HepG2 (cell line): ENCODE measurements around the gene CMTR2. TPM values are rescaled to one million over a fixed set of nuclear protein-coding genes. Genes with fewer than 3 reads are reported as not detected.

Experiments used
- BHLHE40 ChIP-seq: IDR thresholded peaks from 2 replicates; pipeline ENCODE4 v1.6.1; 2011; ENCODE audit warnings: low read length, improper control_type of control experiment
- CTCF ChIP-seq: sonication (generic); formaldehyde crosslinking; IDR thresholded peaks from 2 replicates; pipeline ENCODE4 v1.5.0; 2020; ENCODE audit warnings: mild to moderate bottlenecking, missing genetic modification reagents, moderate library complexity
- DBP ChIP-seq: sonication (generic); formaldehyde crosslinking; IDR thresholded peaks from 2 replicates; pipeline ENCODE4 v1.4.0; 2020; ENCODE audit warnings: missing genetic modification reagents; ENCODE audit errors: not compliant biosample characterization
- DMAP1 ChIP-seq: IDR thresholded peaks from 2 replicates; pipeline ENCODE4 v1.6.1; 2016
- IKZF1 ChIP-seq: fragments of 450-650 bp; IDR thresholded peaks from 2 replicates; pipeline ENCODE4 v1.7.1; 2016
- IKZF5 ChIP-seq: IDR thresholded peaks from 2 replicates; pipeline ENCODE4 v1.6.1; 2018; ENCODE audit warnings: missing genetic modification reagents, mild to moderate bottlenecking, missing compliant biosample characterization
- KAT2B ChIP-seq: fragments of 150-350 bp; IDR thresholded peaks from 2 replicates; pipeline ENCODE4 v1.6.1; 2014; ENCODE audit warnings: low read depth, low read length, borderline replicate concordance
- KDM2A ChIP-seq: sonication (generic); formaldehyde crosslinking; IDR thresholded peaks from 2 replicates; pipeline ENCODE4 v1.4.0; 2020; ENCODE audit warnings: low read depth, missing genetic modification reagents, borderline replicate concordance
- MEF2D ChIP-seq: sonication (generic); formaldehyde crosslinking; IDR thresholded peaks from 2 replicates; pipeline ENCODE4 v1.5.1; 2020; ENCODE audit warnings: mild to moderate bottlenecking, missing genetic modification reagents
- TRAFD1 ChIP-seq: sonication (generic); formaldehyde crosslinking; IDR thresholded peaks from 2 replicates; pipeline ENCODE4 v1.5.1; 2020; ENCODE audit warnings: missing genetic modification reagents, mild to moderate bottlenecking, borderline replicate concordance
- ZKSCAN5 ChIP-seq: sonication (generic); formaldehyde crosslinking; IDR thresholded peaks from 2 replicates; pipeline ENCODE4 v1.5.1; 2020; ENCODE audit warnings: mild to moderate bottlenecking, missing genetic modification reagents
- ZNF10 ChIP-seq: sonication (generic); formaldehyde crosslinking; IDR thresholded peaks from 2 replicates; pipeline ENCODE4 v1.4.0; 2020; ENCODE audit warnings: mild to moderate bottlenecking, low read depth, missing genetic modification reagents, borderline replicate concordance
- ZNF143 ChIP-seq: sonication (generic); formaldehyde crosslinking; IDR thresholded peaks from 2 replicates; pipeline ENCODE4 v1.4.0; 2020; ENCODE audit warnings: missing genetic modification reagents
- ZNF597 ChIP-seq: sonication (generic); formaldehyde crosslinking; IDR thresholded peaks from 2 replicates; pipeline ENCODE4 v1.5.0; 2020; ENCODE audit warnings: missing genetic modification reagents
- ZNF687 ChIP-seq: sonication (generic); formaldehyde crosslinking; IDR thresholded peaks from 2 replicates; pipeline ENCODE4 v1.5.1; 2020; ENCODE audit warnings: mild to moderate bottlenecking, missing genetic modification reagents, moderate library complexity
- ZNF790 ChIP-seq: sonication (generic); formaldehyde crosslinking; IDR thresholded peaks from 2 replicates; pipeline ENCODE4 v1.8.0; 2022; ENCODE audit warnings: missing genetic modification reagents, mild to moderate bottlenecking, borderline replicate concordance
- ZNF839 ChIP-seq: sonication (generic); formaldehyde crosslinking; IDR thresholded peaks from 2 replicates; pipeline ENCODE4 v1.4.0; 2020; ENCODE audit warnings: missing genetic modification reagents, mild to moderate bottlenecking, borderline replicate concordance
- polyA plus RNA-seq, 8 experiments: library from polyadenylated mRNA; depleted of rRNA in 3 of 8; stranded (reverse) in 7 of 8; unstranded in 1 of 8; fragments of >200 nt; fragmentation: Illumina TruSeq in 4 of 8; extraction: Trizol in 4 of 8; gene quantifications; 2 replicates each; pipeline versions ENCODE4 v1.2.1 to v1.2.3, GENCODE V29; 2011 to 2016; ENCODE audit warnings: low read depth in 4 of 8, missing spikeins in 1 of 8, mixed read lengths in 1 of 8; ENCODE audit not compliant: insufficient read depth in 1 of 8
- total RNA-seq, 5 experiments: library from RNA; depleted of rRNA; stranded (reverse); fragments of >200 nt; fragmentation: Illumina TruSeq; extraction: Trizol; gene quantifications; 2 replicates each; pipeline ENCODE4 v1.2.3, GENCODE V29; 2016; ENCODE audit warnings: low read depth in 1 of 5

CMTR2 gene
- total and polyA plus RNA-seq, 2 of the 13 experiments (the other 11 are each of a cell fraction or from before 2014, with no cell fraction given): 15.0 to 19.9 TPM

- TF ChIP-seq IKZF5 (CRISPR knock-in tag) (peak; percentile 88; the same call in 1 of the 2 replicates), MEF2D (CRISPR knock-in tag) (peak; percentile 88), ZNF687 (CRISPR knock-in tag) (peak; percentile 99), ZNF597 (CRISPR knock-in tag) (no peak), DBP (CRISPR knock-in tag) (peak; percentile 96), ZKSCAN5 (CRISPR knock-in tag) (peak; percentile 80; the same call in 1 of the 2 replicates), ZNF143 (CRISPR knock-in tag) (peak; percentile 57), KAT2B (no peak), ZNF839 (CRISPR knock-in tag) (peak; percentile 97; the same call in 1 of the 2 replicates), KDM2A (CRISPR knock-in tag) (peak; percentile 95), ZNF790 (CRISPR knock-in tag) (peak; percentile 96; the same call in 1 of the 2 replicates), IKZF1 (no peak), DMAP1 (CRISPR knock-in tag) (peak; percentile 82; the same call in 1 of the 2 replicates), CTCF (CRISPR knock-in tag) (peak; percentile 58), TRAFD1 (0 out of 2 replicates have a peak, but pooled peaks have one; percentile 38), ZNF10 (CRISPR knock-in tag) (peak; percentile 35; the same call in 1 of the 2 replicates), BHLHE40 (peak; percentile 99)
Measured at GRCh38 chr16:71288890-71289731, at the start of gene CMTR2 (continued).
